Muscle of leg (tissue), 11 donors: Measurements from ENCODE around the gene FPR2. TPM values are rescaled to one million over a fixed set of nuclear protein-coding genes. Genes with fewer than 3 reads are reported as not detected.
"Not testable (repeated sequence)": the region's sequence is repeated elsewhere in the genome, so short reads cannot be mapped to it uniquely, and the experiment has no call there.

ENCODE experiments used
- DNase-seq: peaks from one replicate; pipeline ENCODE4 v3.0.0; 2013
- H3K27ac ChIP-seq: one replicate; pipeline ENCODE4 v1.5.1; 2013; ENCODE audit warnings: mild to moderate bottlenecking, low read length, control low read depth
- H3K27me3 ChIP-seq: one replicate; pipeline ENCODE4 v1.6.1; 2013; ENCODE audit warnings: low read length; ENCODE audit not compliant: control insufficient read depth, insufficient read depth
- H3K36me3 ChIP-seq: one replicate; pipeline ENCODE4 v1.6.1; 2013; ENCODE audit warnings: low read length; ENCODE audit not compliant: control insufficient read depth, insufficient read depth
- H3K4me1 ChIP-seq: one replicate; pipeline ENCODE4 v1.6.1; 2013; ENCODE audit warnings: low read length; ENCODE audit not compliant: control insufficient read depth, insufficient read depth
- H3K4me3 ChIP-seq: one replicate; pipeline ENCODE4 v1.5.1; 2013; ENCODE audit warnings: low read length, control low read depth
- H3K9me3 ChIP-seq: replicated peaks from 2 replicates; pipeline ENCODE4 v1.6.1; 2013; ENCODE audit warnings: low read depth, low read length; ENCODE audit not compliant: control insufficient read depth
- WGBS: methylation state at CpG from one replicate; pipeline ENCODE4 v1.1.5; 2013; ENCODE audit warnings: missing lambda C conversion rate; ENCODE audit not compliant: insufficient coverage; 5-methylcytosine and 5-hydroxymethylcytosine counted together
- polyA plus RNA-seq, 8 donors: library from polyadenylated mRNA; unstranded; fragments of 120-200 nt; gene quantifications; one replicate each; pipeline versions ENCODE4 v1.2.1 to v1.2.3, GENCODE V29; 2013; ENCODE audit warnings: inconsistent platforms in 1 of 8, low replicate concordance in 1 of 8; ENCODE audit not compliant: insufficient read length in 8 of 8, insufficient read depth in 1 of 8
- total RNA-seq: library from RNA; stranded (reverse); fragments of 120-200 nt; gene quantifications from one replicate; pipeline ENCODE4 v1.2.4, GENCODE V29; 2013

Gene FPR2
- total and polyA plus RNA-seq, 9 donors: 0.09 to 0.73 (median 0.33) TPM

DNA sequence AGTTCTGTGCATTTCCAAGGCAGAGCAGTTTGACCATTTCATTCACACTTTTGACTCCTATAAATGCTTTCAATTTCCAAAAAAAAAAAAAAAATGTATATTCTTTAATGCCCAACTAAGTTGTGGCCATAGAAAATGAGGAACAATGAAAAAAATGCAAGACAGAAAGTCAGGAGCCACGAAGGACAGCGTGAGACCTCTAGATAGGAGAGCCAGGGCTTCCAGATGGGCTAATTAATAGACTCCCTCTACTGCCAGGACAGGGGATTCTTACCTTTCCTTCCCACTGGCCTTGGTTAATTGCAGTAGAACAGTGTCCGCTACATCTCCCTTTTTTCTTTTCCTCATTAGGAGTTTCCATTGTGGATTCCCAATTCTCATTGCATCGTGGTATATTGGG, 42.5 kb downstream of the FPR2 start:
- Histone ChIP-seq H3K36me3 (no peaks in the 10 kb centered on the region), H3K4me1 (peaks cover 8% of the 10 kb centered on the region), H3K27me3 (no peaks in the 10 kb centered on the region), H3K9me3 (no peaks in the 10 kb centered on the region), H3K4me3 (no peak overlapping the region), H3K27ac (peak overlapping the region; percentile 32)
- no CpG with 5 or more reads among the region's 4 CpGs for WGBS
- DNase-seq: no peak

DNA sequence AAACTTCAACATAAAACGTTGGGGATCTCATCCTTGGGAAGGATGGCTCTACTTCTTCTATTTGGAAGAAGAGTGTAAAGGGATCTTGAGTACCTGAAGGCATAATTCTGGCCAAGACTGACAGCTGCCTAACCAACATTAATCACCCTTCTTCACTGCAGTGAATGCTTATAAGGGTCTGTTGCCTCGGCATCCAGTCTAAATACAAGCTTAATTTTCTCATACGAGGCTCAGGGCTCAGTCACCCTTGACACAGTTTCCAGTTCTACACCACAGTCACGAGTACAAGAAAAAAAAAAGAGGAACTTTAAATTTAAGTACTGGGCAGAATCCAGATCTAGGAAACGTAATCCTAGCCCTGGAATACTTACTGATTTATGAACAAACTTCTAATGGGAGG, 43.0 kb downstream of the FPR2 start:
- H3K27ac ChIP-seq: peak overlapping the region; percentile 32

DNA sequence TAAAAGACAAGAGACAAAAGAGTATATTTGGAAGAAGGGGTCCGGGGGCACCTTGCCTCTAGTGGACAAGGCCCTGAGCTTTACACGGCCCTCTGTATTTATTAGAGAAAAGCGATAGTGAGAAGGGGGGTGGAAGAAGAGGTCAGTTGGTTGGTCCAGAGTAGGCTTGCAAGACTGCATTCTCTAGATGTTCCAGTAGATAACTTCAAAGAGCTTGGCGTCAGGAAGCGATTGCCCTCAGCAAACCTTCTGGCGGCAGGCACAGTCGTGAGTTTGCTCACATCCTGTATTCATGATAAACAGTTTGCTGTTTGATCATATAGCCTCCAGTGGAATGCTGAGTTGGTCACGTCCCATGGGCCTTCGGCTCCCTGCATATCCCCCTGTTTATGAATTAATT, 43.8 kb downstream of the FPR2 start:
- not testable (repeated sequence) for H3K9me3 ChIP-seq, H3K27me3 ChIP-seq, H3K36me3 ChIP-seq, DNase-seq, H3K4me3 ChIP-seq, H3K4me1 ChIP-seq, H3K27ac ChIP-seq
- 73% methylated on average over 3 of the region's 9 CpGs for WGBS

More for the DNA sequence above, 43.0 kb downstream of the FPR2 start:
- H3K9me3 ChIP-seq: no peaks in the 10 kb centered on the region
- no peaks in the 10 kb centered on the region for H3K27me3 ChIP-seq
- peak; percentile 57 for DNase-seq
- no peaks in the 10 kb centered on the region for H3K36me3 ChIP-seq
- no CpG with 5 or more reads among the region's 5 CpGs for WGBS
- H3K4me3 ChIP-seq: no peak overlapping the region
- peaks cover 8% of the 10 kb centered on the region for H3K4me1 ChIP-seq

DNA sequence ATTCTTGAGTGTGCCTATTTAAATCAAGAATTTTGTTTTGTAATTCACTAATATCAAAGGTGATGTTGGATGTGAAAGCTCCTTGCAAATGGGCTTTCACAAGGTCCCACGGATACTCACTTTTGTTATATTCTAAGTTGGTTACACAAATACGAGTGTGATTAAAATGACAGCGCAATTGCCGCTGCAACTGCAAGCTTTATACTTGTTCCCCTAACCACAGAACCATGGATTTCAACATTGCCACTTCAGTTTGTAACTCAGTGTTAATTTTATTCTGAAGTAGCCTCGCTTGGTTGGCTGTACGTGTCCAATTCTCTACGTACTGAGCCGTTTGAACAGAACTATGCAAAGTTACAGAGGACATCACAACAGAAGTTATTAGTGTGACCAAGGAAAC, 44.4 kb downstream of the FPR2 start:
- not testable (repeated sequence) for DNase-seq, H3K27me3 ChIP-seq
- 87% methylated on average over 4 of the region's 8 CpGs for WGBS

DNA sequence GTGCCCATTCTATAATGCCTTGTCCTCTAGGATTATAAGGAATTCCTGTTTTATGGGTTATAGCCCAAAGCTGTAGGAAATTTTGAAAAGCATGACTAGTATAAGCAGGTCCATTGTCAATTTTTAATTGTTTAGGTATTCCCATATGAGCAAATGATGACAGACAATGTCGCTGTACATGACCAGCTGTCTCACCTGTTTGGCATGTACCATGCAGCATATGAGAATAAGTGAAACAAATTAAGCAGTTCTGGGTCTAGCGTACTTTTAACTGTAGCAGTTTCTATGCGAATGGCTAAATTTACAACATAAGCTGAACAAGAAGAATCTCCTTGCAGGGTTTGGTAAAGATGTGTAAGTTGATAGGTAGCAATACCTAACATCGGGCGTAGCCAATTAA, 45.6 kb downstream of the FPR2 start:
- H3K9me3 ChIP-seq, DNase-seq, H3K4me3 ChIP-seq, H3K27ac ChIP-seq, H3K27me3 ChIP-seq, H3K36me3 ChIP-seq, H3K4me1 ChIP-seq: not testable (repeated sequence)
- 100% methylated on average over 1 of the region's 5 CpGs for WGBS

More for the DNA sequence above, 44.4 kb downstream of the FPR2 start:
- H3K9me3 ChIP-seq, H3K27ac ChIP-seq, H3K4me3 ChIP-seq, H3K36me3 ChIP-seq, H3K4me1 ChIP-seq: not testable (repeated sequence)

DNA sequence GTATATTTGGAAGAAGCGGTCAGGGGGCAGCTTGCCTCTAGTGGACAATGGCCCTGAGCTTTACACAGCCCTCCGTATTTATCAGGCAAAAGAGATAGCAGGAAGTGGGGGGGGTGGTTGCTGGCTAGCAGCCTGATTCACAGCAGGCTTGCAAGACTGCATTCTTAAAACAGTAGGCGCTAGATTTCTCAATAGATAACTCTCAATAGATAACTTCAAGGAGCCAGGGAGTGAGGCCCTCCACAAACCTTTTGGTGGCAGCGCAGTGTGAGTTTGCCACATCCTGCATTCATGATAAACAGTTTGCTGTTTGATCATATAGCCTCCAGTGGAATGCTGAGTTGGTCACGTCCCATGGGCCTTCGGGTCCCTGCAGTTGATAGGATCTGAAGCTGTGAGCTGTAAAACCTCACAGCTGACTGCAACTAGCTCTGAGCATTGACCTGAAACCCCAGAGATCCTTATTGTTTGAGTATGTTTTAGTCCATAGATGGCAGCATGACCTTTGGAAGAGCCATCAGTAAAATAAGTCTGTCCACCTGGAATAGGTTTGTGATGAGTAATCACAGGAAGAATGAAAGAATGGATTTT, 46.2 kb downstream of the FPR2 start:
- Histone ChIP-seq H3K36me3 (no peaks in the 10 kb centered on the region), H3K27me3 (no peaks in the 10 kb centered on the region), H3K27ac (no peak overlapping the region), H3K9me3 (no peaks in the 10 kb centered on the region), H3K4me1 (no peaks in the 10 kb centered on the region), H3K4me3 (no peak overlapping the region)
- WGBS: 70% methylated on average over 3 of the region's 6 CpGs
- DNase-seq: no peak

DNA sequence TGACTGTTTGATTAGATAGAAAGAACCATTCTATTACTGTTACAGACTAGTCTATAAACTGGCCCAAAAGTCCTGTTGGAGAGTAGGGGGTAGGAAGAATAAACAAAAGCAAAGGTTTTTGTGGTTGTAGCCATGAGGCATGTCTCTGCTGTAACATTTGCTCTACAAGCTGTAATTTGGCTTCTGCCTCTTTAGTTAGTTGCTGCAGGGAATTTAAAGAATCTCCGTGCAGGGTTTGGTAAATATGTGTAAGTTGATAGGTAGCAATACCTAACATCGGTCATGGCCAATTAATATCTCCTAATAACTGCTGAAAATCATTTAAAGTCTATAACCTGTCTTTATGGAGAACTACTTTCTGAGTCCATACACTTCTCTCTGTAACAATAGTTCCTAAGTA, 46.9 kb downstream of the FPR2 start:
- Histone ChIP-seq H3K4me3 (no peak overlapping the region), H3K27ac (no peak overlapping the region), H3K4me1 (no peaks in the 10 kb centered on the region), H3K36me3 (no peaks in the 10 kb centered on the region), H3K27me3 (no peaks in the 10 kb centered on the region), H3K9me3 (no peaks in the 10 kb centered on the region)
- no CpG with 5 or more reads among the region's 2 CpGs for WGBS
- no peak for DNase-seq

DNA sequence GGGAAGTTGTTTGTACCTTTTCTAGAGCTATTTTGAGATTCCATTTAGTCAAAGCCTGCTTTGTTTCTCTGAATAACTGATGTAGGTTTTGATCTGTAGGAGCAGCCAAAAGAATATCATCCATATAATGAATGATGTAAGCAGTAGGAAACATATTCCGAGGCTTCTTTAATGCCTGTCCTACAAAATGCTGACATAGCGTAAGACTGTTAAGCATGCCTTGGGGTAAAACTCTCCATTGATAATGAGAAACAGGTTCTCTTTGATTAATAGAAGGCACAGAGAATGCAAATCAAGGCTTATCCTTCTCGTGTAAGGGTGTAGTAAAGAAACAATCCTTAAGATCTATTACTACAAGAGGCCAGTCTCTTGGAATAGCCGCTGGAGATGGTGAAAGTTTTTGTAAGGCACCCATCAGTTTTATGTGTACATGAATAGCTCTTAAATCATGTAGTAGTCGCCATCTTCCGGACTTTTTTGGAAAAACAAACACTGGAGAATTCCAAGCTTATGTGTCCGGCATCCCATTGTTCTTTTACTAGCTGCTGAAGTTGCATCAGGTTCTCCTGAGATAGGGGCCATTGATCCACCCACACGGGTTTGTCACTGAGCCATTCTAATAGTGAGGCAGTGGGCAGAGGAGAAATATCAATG, 47.5 kb downstream of the FPR2 start:
- Histone ChIP-seq H3K27ac (no peak overlapping the region), H3K4me3 (no peak overlapping the region), H3K4me1 (no peaks in the 10 kb centered on the region), H3K36me3 (no peaks in the 10 kb centered on the region), H3K27me3 (no peaks in the 10 kb centered on the region), H3K9me3 (no peaks in the 10 kb centered on the region)
- WGBS: 85% methylated on average over 4 of the region's 8 CpGs
- no peak for DNase-seq

DNA sequence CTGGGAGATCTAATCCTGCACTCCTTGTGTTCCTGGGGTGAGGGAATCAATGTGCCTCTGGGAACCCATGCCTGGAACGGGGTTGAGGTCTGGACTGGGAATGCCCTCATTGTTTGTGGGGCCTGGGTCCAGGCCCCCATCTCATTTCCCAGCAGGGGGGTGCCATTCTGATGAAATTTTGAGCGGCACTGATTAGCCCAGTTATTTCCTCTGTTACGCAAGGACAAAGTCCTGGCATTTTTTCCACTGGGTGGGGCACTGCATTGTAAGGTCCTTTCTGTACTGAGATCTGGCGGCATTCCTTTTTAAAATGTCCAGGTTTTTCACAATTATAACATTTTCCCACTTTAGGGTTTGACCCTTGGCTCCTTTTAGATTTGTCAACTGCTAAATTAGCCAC, 48.8 kb downstream of the FPR2 start:
- DNase-seq: no peak
- Histone ChIP-seq H3K9me3 (no peaks in the 10 kb centered on the region), H3K27ac (no peak overlapping the region), H3K27me3 (no peaks in the 10 kb centered on the region), H3K4me3 (no peak overlapping the region), H3K36me3 (no peaks in the 10 kb centered on the region), H3K4me1 (no peaks in the 10 kb centered on the region)
- 74% methylated on average over 4 of the region's 4 CpGs for WGBS

DNA sequence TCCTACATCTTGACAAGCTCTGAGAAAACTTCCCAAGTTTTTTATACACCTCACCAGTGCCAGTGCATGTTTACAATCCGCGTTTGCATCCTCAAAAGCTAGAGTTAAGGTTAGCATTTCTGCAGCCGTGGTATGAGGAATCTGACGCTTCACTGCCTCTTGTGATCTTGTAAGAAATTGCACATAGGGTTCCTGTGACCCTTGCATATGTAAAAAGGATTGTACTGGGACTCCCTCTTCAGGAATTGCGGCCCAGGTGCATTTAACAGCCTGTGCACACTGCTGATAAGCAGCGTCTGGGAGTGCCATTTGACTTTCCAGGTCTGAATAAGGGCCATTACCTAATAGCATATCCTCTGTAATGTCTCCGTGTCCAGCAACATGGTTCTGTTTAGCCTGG, 49.2 kb downstream of the FPR2 start:
- Histone ChIP-seq H3K27ac (no peak overlapping the region), H3K4me1 (no peaks in the 10 kb centered on the region)

DNA sequence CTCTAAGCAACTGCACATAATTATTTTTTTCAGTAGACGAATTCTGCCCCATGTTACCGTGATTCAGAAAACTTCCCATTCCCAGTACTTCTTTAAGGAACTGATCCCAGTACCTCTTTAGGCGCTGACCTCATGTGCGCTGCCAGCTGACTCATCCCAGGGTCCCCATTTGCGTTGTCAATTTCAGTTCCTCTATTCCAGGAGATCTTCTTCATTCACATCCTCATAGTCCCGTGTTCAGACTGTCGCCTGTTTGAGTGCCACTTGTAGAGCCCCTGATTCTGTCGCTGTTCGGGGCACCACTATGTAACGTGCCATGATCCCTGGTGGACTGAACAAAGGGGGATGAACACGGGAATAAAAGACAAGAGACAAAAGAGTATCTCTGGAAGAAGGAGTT, 50.4 kb downstream of the FPR2 start:
- Histone ChIP-seq H3K36me3 (no peaks in the 10 kb centered on the region), H3K9me3 (no peaks in the 10 kb centered on the region), H3K4me3 (no peak overlapping the region), H3K4me1 (no peaks in the 10 kb centered on the region), H3K27ac (peak overlapping the region; percentile 29), H3K27me3 (no peaks in the 10 kb centered on the region)
- DNase-seq: peak; percentile 81
- WGBS: 85% methylated on average over 10 of the region's 11 CpGs

More for the DNA sequence above, 49.2 kb downstream of the FPR2 start:
- H3K4me3 ChIP-seq: no peak overlapping the region
- H3K27me3 ChIP-seq: no peaks in the 10 kb centered on the region
- H3K9me3 ChIP-seq: no peaks in the 10 kb centered on the region
- no peaks in the 10 kb centered on the region for H3K36me3 ChIP-seq
- WGBS: 77% methylated on average over 5 of the region's 7 CpGs
- DNase-seq: no peak
